ENCODE data around the gene SLC25A6.
"Not testable (repeated sequence)": the region's sequence is repeated elsewhere in the genome, so short reads cannot be mapped to it uniquely, and the experiment has no call there.

SLC25A6 gene

DNA sequence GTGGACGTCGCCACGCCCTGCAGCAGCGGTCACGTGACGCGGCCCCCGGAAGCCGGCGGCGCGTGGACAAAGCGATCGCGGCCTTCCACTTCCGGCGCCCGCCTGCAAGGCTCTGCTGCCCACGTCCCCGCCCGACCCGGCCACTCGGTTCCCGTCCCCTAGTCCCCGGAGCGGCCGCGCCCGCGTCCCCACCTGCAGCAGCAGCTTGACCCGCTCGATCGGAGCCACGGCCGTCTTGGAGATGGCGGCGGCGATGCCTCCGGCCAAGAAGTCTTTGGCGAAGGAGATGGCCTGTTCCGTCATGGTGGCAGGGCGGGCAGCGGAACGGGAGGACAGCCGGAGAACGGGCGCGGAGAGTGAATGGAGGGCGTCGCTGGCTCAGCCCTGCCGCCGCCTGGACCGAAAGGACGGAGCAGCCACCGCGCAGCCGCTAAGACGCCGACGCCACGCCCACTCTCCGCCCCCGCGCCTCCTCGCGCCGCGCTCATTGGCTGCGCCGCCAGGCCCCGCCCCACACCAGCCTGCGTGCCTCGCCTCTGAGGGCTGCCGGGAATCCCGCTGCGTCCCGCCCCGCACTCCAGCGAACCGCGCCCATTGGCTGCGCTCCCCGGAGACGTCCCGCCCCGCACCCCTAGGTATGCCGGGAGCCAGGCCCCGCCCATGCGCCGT lies at the start of gene SLC25A6:
Gene SLC25A6, minus strand, starts transcription at position 407 of the 669 bp plus-strand sequence. Its CDS starts 104 bp downstream, at position 303.
- DNase-seq (ENCODE audit: low spot score) = peak; percentile 86

DNA sequence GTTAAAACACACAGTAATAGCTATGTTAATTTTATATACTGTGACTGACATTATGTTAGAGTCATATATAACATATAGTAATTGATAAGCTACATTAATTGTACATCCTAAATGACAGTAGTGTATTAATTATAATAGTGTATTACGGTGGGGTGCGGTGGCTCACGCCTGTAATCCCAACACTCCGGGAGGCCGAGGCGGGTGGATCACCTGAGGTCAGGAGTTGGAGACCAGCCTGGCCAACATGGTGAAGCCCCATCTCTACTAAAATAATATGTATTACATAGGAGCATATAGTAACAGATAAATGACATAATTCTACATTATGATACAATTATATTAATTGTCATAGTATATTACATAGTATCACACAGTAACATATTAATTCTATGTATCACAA lies 48.6 kb upstream of the SLC25A6 start:
- no peak for DNase-seq (ENCODE audit: low spot score)

DNA sequence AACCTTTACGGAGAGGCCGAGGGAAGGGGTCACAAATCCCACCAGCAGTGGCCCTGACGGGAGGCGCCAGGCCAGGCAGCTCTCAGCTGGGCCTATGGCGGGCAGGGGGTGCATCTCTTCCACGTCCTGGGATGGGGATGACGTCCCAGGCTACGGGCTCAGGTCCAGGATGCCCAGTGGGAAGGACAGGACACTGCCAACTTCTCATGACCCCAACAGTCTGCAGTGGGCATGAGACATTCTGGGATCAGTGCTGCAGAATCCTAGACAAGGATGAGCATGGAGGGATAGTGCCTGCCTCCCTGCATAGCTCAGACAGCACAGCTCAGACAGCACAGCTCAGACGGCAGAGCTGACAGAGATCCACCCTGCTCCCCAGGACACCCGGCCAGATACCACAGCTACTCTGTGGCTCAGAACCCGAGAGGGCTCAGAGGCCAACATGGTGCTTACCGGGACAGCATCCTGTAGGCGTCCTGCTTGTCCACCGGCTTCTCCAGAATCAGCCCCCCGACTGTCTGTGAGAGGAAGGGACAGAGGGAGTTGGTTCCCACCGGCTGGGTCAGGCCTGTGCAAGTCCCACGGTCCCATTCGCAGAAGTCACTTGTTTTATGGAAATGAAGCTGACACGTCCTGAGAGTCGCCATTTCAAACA lies 43.5 kb upstream of the SLC25A6 start:
- DNase-seq (ENCODE audit: low spot score) = no peak

DNA sequence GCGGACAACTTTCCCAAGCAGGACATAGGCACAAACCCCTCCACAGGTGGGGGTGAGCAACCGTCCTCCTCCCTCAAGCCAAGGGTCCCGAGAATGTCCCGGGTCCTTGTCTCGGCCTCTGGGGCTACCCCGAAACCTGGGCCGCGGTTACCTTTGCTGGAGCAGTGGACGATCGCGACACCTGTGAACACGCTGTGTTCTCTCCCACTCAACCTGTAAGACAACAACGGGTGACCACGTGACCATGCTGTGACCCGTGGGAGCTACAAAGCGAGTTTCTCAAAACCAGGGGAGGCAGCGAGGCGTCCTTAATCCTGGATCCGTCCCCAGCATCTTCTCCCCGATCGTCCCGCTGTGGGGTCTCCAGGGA lies 42.9 kb upstream of the SLC25A6 start:
- no peak for DNase-seq (ENCODE audit: low spot score)

DNA sequence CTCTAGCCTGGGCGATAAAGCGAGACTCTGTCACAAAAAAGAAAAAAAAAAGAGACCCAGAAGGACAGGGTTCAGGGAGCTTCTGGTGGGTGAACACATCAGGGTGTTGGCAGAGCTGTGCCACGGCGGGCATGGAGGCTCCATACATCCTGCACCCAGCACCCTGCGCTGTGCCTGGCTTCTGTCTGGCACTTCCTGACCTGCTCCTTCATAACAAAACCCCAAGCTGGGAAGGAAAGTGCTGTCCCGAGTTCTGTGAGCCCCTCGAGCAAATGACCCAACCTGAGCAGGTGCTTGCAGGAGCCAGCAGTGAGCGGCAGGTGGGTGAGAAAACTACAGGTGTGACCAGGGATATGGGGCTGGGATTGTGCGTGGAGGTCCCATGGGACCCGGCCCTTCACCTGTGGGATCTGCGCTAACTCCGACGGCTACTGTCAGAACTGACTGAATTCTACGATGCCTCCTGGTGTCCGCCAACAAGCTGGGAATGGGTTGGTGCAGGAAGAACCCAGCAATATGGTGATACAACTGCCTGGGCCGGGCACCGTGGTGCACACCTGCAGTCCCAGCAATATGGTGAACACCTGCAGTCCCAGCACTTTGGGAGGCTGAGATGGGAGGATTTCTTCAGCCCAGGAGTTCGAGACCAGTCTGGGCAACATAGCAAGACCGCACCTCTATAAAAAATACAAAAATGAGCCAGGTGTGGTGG lies 41.9 kb upstream of the SLC25A6 start:
- no peak for DNase-seq (ENCODE audit: low spot score)

DNA sequence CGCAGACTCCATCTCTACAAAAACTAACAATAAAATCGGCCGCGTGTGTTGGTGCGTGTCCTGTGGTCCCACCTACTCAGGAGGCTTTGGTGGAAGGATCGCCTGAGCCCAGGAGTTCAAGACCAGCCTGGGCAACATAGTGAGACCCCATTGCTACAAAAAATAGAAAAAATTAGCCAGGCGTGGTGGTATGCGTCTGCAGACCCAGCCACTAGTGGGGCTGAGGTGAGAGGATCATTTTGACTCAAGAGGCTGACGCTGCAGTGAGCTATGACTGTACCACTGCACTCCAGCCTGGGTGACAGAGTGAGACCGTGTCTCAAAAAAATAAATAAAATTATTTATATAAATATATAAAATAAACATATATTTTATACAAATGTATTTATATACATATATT lies 38.5 kb upstream of the SLC25A6 start:
- DNase-seq (ENCODE audit: low spot score) = no peak

DNA sequence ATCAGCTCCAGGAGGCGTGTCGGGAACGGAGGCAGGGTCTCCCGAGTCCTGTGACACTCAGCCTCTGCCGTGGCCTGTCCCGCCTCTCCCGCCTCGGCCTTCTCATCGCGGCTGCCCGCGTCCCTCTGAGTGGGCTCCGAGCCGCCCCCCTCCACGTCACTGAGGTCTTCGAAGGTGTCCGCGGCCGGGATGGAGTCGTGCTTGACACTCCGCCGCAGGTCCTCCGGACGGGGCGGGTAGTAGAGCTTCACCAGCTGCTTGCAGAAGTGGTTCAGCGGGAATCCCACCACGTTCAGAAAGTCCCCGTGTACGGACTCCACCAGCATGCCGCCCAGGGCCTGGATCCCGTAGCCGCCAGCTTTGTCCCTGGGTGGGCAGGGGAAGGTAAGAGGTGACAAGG lies 35.8 kb upstream of the SLC25A6 start:
- no peak for DNase-seq (ENCODE audit: low spot score)

DNA sequence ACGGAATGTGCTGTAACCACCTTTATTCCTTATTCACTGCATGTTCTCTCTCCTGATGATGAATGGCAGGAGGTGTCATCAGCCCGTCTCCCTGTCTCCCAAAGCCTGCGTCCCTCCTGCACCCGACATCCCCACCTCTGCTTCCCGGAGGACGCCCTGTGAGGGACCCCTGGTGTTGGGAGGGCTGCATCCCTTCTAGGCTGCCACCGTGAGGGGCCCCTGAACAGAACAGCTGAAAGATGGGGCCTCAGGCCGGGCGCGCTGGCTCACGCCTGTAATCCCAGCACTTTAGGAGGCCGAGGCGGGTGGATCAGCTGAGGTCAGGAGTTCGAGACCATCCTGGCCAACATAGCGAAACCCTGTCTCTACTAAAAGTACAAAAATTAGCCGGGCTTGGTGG lies 34.4 kb upstream of the SLC25A6 start:
- DNase-seq (ENCODE audit: low spot score) = not testable (repeated sequence)

DNA sequence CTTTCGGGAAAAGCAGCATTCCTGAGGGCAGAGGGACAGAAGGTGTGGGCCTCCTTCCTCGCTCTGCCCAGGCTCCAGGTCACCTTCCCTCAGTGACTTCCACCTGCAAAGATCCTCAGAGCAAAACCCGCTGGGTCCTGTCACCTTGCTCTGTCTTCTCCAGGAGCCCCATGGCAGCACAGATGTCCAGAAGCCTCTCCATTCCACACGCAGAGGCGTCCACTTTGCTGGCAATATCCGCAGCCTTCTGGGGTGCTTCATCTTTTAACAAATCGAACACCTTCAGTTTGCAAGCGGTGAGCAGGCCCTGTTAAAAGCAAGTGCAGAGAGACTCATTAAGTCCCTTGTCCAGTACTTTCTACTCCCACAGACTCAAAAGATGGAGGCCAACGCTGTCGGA lies 33.5 kb upstream of the SLC25A6 start:
- no peak for DNase-seq (ENCODE audit: low spot score)

DNA sequence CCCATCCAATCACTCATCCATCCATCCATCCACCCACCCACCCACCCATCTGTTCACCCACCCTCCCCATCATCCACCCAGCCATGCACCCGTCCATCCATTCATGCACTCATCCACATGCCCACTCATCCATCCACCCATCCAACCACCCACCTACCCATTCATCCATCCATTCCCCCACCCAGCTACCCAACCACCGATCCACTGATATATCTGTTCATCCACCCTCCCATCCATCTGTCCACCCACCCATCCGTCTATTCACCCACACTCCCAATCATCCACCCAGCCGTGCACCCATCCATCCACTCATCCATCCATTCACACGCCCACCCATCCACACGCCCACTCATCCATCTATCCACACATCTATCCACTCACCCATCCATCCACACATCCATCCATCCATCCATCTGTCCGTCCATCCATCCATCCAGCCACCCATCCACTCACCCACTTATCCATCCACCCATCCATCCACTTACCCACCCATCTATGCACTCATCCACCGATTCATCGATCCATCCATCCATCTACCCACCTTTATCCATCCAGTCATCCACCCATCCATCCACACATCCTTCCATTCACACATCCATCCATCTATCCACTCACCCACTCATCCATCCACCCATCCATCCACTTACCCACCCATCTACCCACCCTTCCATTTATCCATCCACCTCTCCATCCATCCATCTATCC lies 32.4 kb upstream of the SLC25A6 start:
- DNase-seq (ENCODE audit: low spot score) = no peak

DNA sequence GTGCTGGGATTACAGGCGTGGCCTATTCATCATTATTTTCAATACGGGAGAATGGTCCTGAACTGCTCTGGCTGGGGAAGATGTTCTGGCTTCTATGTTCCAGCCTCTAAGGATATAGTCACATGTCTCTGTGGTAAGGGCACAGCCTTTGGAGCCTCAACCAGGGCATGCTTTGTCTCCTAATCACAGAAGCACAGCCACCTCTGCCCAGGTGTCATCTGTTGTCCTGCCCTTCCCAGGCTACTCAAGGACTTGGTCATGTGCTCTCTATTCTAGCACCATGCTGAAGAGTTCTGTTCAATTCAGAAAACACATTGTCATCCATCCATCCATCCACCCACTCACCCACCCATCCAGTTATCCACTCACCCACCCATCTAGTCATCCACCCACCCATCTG lies 31.3 kb upstream of the SLC25A6 start:
- no peak for DNase-seq (ENCODE audit: low spot score)

DNA sequence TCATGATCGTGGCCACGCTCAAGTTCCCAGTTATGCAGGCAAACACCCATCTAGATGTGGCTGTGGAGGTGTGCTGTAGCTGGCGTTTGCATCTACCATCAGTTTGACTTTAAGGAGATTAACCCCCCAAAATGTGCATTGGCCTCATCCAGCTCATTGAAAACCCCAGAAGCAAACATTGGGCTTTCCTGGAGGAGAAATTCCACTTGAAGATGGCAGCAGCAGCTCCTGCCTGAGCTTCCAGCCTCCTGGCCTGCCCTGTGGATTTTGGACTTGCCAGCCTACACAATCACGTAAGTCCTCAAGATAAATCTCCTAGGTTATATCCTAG lies 30.2 kb upstream of the SLC25A6 start:
- no peak for DNase-seq (ENCODE audit: low spot score)

DNA sequence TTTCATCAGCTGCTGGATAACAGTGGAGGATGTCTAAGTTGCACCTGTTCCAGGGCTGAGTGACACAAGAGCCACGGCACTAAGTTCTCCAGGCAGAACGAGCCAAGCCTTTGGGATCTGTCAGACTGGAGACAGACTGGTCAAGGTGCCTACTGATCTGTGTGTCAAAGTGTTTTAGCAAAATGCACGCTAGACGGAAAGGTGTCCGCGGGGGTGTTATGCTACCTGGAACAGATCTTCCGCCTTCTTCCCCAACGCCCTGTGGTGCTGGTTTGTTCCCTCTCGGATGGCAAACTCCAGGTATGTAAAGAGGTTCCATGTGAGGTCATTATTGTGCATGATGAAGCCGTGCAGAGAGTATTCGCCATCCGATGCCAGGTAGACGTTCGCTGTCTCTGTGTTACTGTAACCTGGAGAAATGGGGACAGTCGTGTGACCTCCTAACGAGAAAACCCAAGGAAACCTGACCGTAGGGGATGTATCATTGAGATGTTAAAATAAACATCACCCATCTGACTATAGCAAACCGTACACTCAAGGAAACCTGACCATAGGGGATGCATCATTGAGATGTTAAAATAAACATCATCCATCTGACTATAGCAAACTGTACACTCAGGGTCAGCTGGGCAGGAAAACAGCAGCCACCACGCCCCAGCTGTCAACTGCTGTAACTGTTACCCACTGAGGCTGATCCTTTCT lies 29.7 kb upstream of the SLC25A6 start:
- no peak for DNase-seq (ENCODE audit: low spot score)

DNA sequence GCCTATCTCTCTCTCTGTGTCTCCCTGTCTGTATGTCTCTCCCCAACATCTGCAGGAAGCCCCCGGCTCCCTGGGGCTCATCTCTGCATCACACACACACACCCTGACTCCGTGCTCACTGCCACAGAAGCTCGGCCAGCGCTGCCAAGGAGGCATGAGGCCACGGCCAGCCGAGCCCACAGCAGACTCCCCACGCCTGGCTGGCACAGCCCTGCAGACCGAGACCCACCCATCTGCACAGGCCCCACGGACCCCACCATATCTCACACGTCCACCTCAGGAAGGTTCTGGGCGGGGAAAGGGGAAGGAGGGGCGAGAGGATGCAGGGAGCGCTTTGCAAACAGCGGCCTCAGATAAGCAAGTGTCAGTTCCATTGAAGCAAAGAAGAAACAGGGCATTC lies 28.5 kb upstream of the SLC25A6 start:
- DNase-seq (ENCODE audit: low spot score) = no peak

DNA sequence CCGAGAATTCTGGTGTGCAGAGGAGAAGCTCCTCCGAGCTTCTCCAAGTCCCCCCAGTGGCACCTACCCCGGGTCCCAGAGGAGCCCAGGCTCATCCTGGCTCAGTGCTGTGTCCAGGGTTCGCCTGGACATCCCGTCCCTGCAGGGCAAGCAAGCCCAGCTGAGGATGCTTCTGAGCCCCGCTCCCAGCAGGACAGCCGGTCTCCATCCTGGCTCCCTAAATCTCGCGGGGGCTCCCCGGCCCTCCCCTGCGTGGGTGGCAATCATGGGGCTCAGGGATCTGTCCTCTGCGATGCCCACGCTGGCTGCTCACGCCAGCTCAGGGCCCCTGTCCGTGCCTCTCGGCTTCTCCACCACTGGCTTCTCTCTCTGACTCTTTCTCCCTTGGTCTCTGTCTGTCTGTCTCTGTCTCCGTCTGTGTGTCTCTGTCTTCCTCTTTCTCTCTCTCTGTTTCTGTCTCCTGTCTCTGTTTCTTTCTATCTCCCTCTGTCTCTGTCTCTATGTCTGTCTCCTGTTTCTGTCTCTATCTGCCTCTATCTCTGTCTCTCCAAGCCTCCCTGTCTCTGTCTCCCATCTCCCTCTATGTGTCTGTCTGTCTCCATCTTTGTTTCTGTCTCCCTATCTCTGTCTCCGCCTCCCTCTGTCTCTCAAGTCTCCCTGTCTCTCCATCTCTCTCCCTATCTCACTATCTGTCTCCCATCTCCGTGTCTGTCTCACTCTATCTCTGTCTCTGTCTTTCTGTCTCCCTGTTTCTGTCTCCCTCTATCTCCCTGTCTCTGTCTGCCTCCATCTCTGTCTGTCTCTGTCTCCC lies 27.8 kb upstream of the SLC25A6 start:
- no peak for DNase-seq (ENCODE audit: low spot score)

DNA sequence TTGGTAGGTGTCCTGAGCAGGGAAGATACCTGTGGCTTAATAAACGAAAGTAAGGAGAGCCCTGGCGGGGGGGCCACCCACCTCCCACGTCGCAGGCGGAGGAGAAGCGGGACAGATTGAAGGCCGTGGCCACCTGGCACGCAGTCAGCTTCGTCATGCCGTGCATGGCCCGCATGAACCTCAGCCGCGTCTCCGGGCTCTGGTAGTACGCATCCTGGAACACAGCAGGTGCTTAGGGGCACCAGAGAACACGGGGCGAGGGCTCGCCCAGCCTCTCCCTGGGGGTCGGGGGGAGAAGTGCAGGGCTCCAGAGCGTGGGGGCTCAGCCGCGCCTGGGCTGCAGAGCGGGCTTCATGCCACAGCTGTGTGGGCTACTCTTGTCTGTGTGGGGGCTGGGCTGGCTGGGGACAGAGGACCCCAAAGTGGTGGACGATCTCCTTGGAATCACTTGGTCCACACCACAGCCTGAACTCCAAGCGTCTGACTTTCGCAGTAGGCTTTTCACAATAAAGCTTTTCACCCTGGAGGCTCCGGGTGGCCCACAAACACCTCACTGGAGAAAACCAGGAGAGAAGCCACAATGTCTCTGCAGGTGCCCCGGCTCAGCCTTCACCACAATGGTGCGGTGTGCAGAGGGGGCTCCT lies 27.1 kb upstream of the SLC25A6 start:
- DNase-seq (ENCODE audit: low spot score) = no peak

DNA sequence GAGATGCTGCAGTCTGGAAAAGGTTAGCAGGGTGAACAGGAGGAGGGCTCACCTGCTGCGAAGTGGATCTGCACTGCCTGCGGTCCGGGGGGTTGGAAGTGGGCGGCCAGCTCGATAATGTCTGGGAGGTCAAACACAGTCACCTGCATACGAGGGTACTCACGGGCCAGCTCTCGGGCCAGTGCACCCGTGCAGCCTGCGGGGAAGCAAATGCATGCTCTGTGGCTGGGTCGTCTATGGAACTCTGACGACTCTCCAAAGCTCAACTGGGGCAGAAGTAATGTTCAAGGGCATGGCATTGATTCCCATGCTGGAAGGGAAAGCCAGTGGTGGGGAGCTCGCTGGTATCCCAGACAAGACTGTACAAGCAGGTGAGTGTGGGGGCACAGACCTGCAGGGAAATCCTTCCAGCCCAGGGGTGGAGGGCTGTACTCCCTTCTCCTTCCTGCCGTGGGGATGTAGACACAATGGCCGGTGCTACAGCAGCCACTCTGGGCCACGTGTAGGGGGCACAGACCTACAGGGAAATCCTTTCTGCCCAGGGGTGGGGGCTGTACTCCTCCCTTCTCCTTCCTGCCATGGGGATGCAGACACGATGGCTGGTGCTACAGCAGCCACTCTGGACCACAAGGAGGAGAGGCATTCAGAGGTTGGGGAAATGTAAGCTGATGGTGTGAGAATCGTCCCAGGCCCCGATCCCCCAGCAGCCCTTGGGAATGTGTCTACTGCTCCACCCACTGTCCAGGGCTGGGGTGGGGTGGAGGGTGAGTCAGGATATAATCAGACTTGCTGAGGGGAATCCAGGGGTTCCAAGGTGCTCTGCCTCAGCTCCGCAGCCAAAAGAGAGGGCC lies 26.2 kb upstream of the SLC25A6 start:
- DNase-seq (ENCODE audit: low spot score) = no peak

DNA sequence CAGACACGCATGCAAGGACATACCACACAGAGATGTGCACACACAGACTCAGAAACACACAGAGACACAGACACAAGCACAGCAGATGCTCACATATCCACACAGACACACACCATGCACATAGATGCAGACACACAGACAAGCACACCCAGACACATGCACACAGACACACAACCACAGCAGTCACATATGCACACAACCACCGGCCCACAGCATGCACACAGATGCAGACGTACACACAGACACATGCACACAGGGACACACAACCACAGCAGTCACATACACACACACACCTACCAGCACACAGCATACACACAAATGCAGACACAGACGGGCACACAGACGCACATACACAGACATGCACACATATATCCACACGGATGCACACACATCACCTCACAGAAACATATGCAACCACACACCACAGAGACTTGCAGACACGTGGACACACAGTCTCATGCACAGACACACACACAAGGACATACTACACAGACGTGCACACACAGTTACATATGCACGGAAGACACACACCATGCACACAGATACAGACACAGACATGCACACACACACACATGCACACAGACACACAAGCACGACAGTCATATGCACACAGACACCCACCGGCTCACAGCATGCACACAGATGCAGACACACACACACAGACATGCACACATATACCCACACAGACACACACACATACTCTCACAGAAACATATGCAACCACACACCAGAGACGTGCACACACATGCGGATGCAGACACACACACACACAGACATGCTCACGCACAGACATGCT lies 25.2 kb upstream of the SLC25A6 start:
- no peak for DNase-seq (ENCODE audit: low spot score)

DNA sequence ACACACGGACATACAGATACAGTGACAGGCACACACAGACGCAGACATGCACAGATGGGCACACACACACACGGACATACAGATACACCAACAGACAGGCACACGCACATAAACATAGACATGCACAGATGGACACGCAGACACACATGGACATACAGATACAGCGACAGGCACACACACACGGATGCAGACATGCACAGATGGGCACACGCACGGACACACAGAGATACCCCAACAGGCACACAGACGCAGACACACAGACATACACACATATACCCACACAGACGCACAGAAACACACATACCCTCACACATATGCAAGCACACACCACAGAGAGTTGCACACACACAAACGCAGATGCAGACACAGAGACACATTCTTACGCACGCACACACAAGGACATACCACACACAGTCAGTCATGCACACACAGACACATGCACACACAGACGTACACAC lies 24.4 kb upstream of the SLC25A6 start:
- DNase-seq (ENCODE audit: low spot score) = no peak
